Endometrial microvascular endothelial cells (primary cell): Measurements from ENCODE around the gene ARHGAP19. TPM values are rescaled to one million over a fixed set of nuclear protein-coding genes. Genes with fewer than 3 reads are reported as not detected.
"Not testable (repeated sequence)": the region's sequence is repeated elsewhere in the genome, so short reads cannot be mapped to it uniquely, and the experiment has no call there.

Experiments
- in situ Hi-C: cut with HindIII; loops from 2 replicates; pipeline ENCODE4 v1.10.0; 2017; ENCODE audit warnings: low sequenced_read_pairs, low pct_unique_long_range_greater_than_20kb; ENCODE audit errors: inconsistent ontology term
- total RNA-seq: library from RNA; depleted of rRNA; stranded (reverse); fragments of >200 nt; gene quantifications from one replicate; pipeline ENCODE4 v1.2.3, GENCODE V29; 2015; ENCODE audit errors: inconsistent ontology term

ARHGAP19 gene
- total RNA-seq, 1 donor from 2014 or later = 13.8 TPM

GRCh38 chr10:97291357-97292096 is 910 bp downstream of the ARHGAP19 start:
- in situ Hi-C loops = no loop called here

- in situ Hi-C loops = not testable (repeated sequence)
Observed at GRCh38 chr10:97290576-97291356, 1.7 kb downstream of the ARHGAP19 start.

GRCh38 chr10:97290076-97290475 is 2.4 kb downstream of the ARHGAP19 start:
- in situ Hi-C loops = not testable (repeated sequence)

- in situ Hi-C loops = no loop called here
Observed at GRCh38 chr10:97280783-97281182, 11.7 kb downstream of the ARHGAP19 start.

- in situ Hi-C loops = no loop called here
Observed at GRCh38 chr10:97279121-97279815, 13.2 kb downstream of the ARHGAP19 start.

GRCh38 chr10:97278491-97278989 is 13.9 kb downstream of the ARHGAP19 start:
- in situ Hi-C loops = no loop called here

- in situ Hi-C loops = no loop called here
Observed at GRCh38 chr10:97277551-97277950, 14.9 kb downstream of the ARHGAP19 start.

- in situ Hi-C loops = no loop called here
Observed at GRCh38 chr10:97274828-97275227, 17.6 kb downstream of the ARHGAP19 start.

- in situ Hi-C loops = no loop called here
Observed at GRCh38 chr10:97273700-97274099, 18.7 kb downstream of the ARHGAP19 start.

- in situ Hi-C loops = no loop called here
Observed at GRCh38 chr10:97270523-97271154, 21.8 kb downstream of the ARHGAP19 start.

- in situ Hi-C loops = no loop called here
Observed at GRCh38 chr10:97267671-97268070, 24.8 kb downstream of the ARHGAP19 start.

GRCh38 chr10:97265095-97265494 is 27.3 kb downstream of the ARHGAP19 start:
- in situ Hi-C loops = not testable (repeated sequence)

- in situ Hi-C loops = no loop called here
Observed at GRCh38 chr10:97263971-97264370, 28.5 kb downstream of the ARHGAP19 start.

GRCh38 chr10:97261656-97262055 is 30.8 kb downstream of the ARHGAP19 start:
- in situ Hi-C loops = no loop called here

GRCh38 chr10:97261183-97261582 is 31.3 kb downstream of the ARHGAP19 start:
- in situ Hi-C loops = no loop called here

GRCh38 chr10:97259119-97259518 is 33.3 kb downstream of the ARHGAP19 start:
- in situ Hi-C loops = no loop called here

GRCh38 chr10:97256356-97256755 is 36.1 kb downstream of the ARHGAP19 start:
- in situ Hi-C loops = no loop called here

GRCh38 chr10:97255512-97256293 is 36.7 kb downstream of the ARHGAP19 start:
- in situ Hi-C loops = no loop called here
